GM18511 (cell line): Measurements from ENCODE around the gene WDR73.
A peak's percentile ranks its signal among the peaks of the same experiment; 100 is the strongest.
"Not testable (repeated sequence)": the region's sequence is repeated elsewhere in the genome, so short reads cannot be mapped to it uniquely, and the experiment has no call there.

Experiments used
- ATAC-seq: cut with Tn5 transposase; IDR thresholded peaks from one replicate; pipeline ENCODE4 v1.9.1; 2021; ENCODE audit warnings: mild to moderate bottlenecking, moderate library complexity; ENCODE audit not compliant: unreplicated experiment

WDR73 gene

GRCh38 chr15:84658080-84658787 is 4.2 kb upstream of the WDR73 start, which contains the start of gene NMB:
NMB (minus strand) TSS chr15:84658199; CDS start chr15:84658152, 47 bp downstream.
- peak; percentile 62 for ATAC-seq

DNA sequence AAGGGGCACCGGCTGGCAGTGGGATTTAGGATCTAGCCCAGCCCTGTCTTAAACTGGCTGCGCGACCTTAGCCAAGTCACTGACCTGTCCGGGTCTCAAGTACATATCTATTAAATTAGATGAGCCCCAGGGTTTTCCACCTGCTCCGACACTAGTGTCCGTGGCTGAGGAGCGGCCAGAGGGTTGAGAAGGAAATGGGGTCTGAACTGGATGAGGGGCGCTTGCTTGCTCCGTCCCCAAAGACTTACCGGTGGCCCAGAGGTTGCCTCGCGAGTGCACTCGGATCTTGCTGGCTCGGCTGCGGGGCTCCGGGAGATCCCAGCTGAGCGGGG is 3.6 kb upstream of the WDR73 start:
- no peak for ATAC-seq

- no peak for ATAC-seq
Observed at GRCh38 chr15:84656972-84657371, 2.9 kb upstream of the WDR73 start.

DNA sequence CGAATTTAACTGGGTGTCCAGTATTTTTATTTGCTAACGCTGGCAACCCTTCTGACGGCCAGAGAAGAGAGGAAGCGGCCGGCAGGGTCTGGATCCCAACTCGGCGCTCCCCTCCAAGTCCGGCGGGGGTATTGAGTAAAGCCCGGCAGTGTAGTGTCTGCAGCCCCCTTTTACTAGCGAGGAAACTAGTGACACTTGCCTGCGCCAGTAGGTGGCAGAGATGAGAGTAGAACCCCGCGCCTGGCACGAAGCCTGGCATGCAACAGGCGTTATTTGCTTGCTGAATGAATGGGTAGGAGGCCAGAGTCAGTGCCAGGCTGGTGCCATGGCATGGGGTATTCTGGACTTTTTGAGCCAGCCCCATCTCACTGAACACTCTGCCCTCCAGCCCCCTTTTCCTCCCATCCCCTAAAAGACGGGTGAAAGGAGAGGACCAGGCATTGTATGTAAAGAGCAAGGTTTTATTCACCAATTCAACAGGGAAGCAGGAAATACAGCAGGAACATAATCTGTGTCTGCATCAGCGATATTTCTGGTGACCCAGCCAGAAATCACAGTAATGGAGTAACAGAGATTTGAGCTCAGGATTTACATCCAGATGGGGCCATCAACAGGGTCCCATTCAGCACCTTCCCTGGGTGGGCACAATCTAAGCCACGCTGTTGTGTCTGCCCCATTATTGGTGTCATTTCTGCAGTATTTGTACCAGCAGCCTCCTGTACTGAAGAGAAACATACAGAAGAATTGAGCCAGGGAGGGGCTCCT is 788 bp upstream of the WDR73 start:
- ATAC-seq: peak; percentile 51

GRCh38 chr15:84653584-84653909 is 536 bp downstream of the WDR73 start:
- no peak for ATAC-seq

- no peak for ATAC-seq
Observed at GRCh38 chr15:84649706-84650105, 4.4 kb downstream of the WDR73 start.

GRCh38 chr15:84648539-84648938 is 5.5 kb downstream of the WDR73 start:
- ATAC-seq: no peak

- ATAC-seq: no peak
Observed at GRCh38 chr15:84647726-84648125, 6.4 kb downstream of the WDR73 start.

GRCh38 chr15:84645997-84646396 is 8.1 kb downstream of the WDR73 start:
- ATAC-seq: no peak

- no peak for ATAC-seq
Observed at GRCh38 chr15:84645496-84645895, 8.6 kb downstream of the WDR73 start.

GRCh38 chr15:84643838-84644237 is 10.2 kb downstream of the WDR73 start:
- ATAC-seq: no peak

- ATAC-seq: not testable (repeated sequence)
Observed at GRCh38 chr15:84642640-84643039, 11.4 kb downstream of the WDR73 start.

- ATAC-seq: not testable (repeated sequence)
Observed at GRCh38 chr15:84641871-84642270, 12.2 kb downstream of the WDR73 start.

GRCh38 chr15:84638103-84638502 is 16.0 kb downstream of the WDR73 start:
- ATAC-seq: no peak

- ATAC-seq: no peak
Observed at GRCh38 chr15:84634228-84634837, 19.8 kb downstream of the WDR73 start.

GRCh38 chr15:84633311-84634227 is 20.5 kb downstream of the WDR73 start:
- peak; percentile 48 for ATAC-seq

DNA sequence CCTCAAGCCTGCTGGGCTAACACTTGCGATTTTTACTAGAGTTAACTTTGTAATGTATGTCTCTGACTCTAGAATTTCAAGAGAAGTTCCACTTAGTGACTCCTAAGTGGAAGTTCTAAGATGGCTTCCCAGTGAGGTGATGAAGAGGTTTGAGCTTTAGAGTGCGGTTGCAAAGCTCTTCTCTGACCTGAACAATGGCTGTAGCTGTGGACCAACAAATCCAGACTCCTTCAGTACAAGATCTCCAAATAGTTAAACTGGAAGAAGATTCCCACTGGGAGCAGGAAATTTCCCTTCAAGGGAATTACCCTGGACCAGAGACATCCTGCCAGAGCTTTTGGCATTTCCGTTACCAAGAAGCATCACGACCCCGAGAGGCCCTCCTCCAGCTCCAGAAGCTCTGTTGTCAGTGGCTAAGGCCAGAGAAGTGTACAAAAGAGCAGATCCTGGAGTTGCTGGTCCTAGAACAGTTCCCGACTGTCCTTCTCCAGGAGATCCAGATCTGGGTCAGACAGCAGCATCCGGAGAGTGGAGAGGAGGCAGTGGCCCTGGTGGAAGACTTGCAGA is 22.3 kb downstream of the WDR73 start:
- ATAC-seq: no peak

DNA sequence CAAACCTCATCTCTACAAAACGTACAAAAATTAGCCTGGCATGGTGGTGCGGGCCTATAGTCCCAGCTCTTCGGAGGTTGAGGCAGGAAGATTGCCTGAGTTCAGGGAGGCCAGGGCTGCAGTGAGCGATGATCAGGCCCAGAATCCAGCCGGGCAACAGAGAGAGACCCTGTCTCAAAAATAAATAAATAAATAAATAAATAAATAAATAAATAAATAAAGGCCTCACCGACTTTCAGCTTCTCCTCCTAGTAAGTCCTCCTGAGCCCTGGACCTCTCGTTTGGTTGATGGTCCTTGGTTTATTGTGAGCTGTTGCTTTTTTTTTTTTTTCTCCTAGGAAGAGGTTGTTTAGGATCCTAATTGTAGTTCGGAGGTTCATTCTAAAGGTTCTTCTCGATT is 25.1 kb downstream of the WDR73 start:
- ATAC-seq: no peak

GRCh38 chr15:84625123-84625522 is 29.0 kb downstream of the WDR73 start:
- no peak for ATAC-seq

DNA sequence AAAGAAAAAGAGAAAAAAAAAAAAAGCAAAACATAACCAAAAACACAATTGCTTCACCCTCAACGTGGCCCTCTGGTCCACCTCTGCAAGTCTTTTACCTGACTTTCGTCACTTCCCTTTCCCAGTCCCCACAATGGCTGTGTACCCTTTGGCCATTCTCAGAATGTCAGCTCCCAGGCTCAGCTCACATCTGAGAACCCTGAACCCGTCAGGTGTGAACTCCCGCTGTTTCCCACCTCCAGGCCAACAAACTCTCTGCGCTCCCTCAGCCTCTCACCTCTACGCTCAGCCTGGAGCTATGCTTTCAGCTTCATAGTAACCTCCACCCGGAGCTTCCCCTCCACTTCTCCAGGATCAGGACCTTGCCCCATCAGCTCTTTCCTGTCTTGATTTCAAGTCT is 29.7 kb downstream of the WDR73 start:
- no peak for ATAC-seq
